Smooth muscle cell (in vitro differentiated cells): ENCODE data around the gene ATP6V0A1. TPM values are rescaled to one million over a fixed set of nuclear protein-coding genes. Genes with fewer than 3 reads are reported as not detected.
A peak's percentile ranks its signal among the peaks of the same experiment; 100 is the strongest.

Source experiments
- DNase-seq: peaks from one replicate; lab custom pipeline; 2025; ENCODE audit not compliant: unreplicated experiment; lab: John Stamatoyannopoulos, UW
- H2AFZ ChIP-seq: fragments of 200-600 bp; sonication (generic); 2 replicates; pipeline ENCODE4 v1.6.0; 2016; ENCODE audit warnings: antibody characterized with exemption, low read depth, mild to moderate bottlenecking
- H3F3A ChIP-seq: fragments of 200-600 bp; sonication (generic); 2 replicates; pipeline ENCODE4 v1.6.0; 2017; ENCODE audit warnings: antibody characterized with exemption, low read depth
- H3K27ac ChIP-seq: fragments of 200-600 bp; sonication (generic); 2 replicates; pipeline ENCODE4 v1.5.1; 2016; ENCODE audit warnings: low read depth, mild to moderate bottlenecking
- H3K27me3 ChIP-seq: fragments of 200-600 bp; sonication (generic); 2 replicates; pipeline ENCODE4 v1.6.1; 2016; ENCODE audit warnings: low read depth, mild to moderate bottlenecking
- H3K36me3 ChIP-seq: fragments of 200-600 bp; sonication (generic); 2 replicates; pipeline ENCODE4 v1.5.1; 2016; ENCODE audit warnings: low read depth
- H3K4me1 ChIP-seq: fragments of 200-600 bp; sonication (generic); 2 replicates; pipeline ENCODE4 v1.5.1; 2016; ENCODE audit warnings: low read depth
- H3K4me2 ChIP-seq: fragments of 200-600 bp; sonication (generic); 2 replicates; pipeline ENCODE4 v1.6.0; 2016; ENCODE audit warnings: mild to moderate bottlenecking
- H3K4me3 ChIP-seq: fragments of 200-600 bp; sonication (generic); 2 replicates; pipeline ENCODE4 v1.5.1; 2016; ENCODE audit warnings: mild to moderate bottlenecking
- H3K79me2 ChIP-seq: fragments of 200-600 bp; sonication (generic); 2 replicates; pipeline ENCODE4 v1.6.0; 2016; ENCODE audit warnings: low read depth, mild to moderate bottlenecking
- H3K9ac ChIP-seq: fragments of 200-600 bp; sonication (generic); 2 replicates; pipeline ENCODE4 v1.6.0; 2016; ENCODE audit warnings: low read depth
- H3K9me3 ChIP-seq: fragments of 200-600 bp; sonication (generic); replicated peaks from 2 replicates; pipeline ENCODE4 v1.5.1; 2016; ENCODE audit warnings: low read depth
- H4K20me1 ChIP-seq: fragments of 200-600 bp; sonication (generic); 2 replicates; pipeline ENCODE4 v1.6.0; 2016; ENCODE audit warnings: low read depth
- WGBS: methylation state at CpG from one replicate; pipeline ENCODE4 v1.1.7; 2016; ENCODE audit warnings: low lambda C conversion rate; 5-methylcytosine and 5-hydroxymethylcytosine counted together
- polyA plus RNA-seq: library from polyadenylated mRNA; unstranded; fragments of >200 nt; fragmentation: Nextera tagmentation; extraction: Ambion mirVana; gene quantifications from 2 replicates; pipeline ENCODE4 v1.2.1, GENCODE V29; 2016
- total RNA-seq: library from RNA; depleted of rRNA; stranded (reverse); fragments of >200 nt; gene quantifications from 2 replicates; pipeline ENCODE4 v1.2.3, GENCODE V29; 2014
- TF ChIP-seq, protein P1 (sequence below): fragments of 200-600 bp; sonication (generic); IDR thresholded peaks from 2 replicates; pipeline ENCODE4 v1.5.1; 2017; ENCODE audit warnings: borderline replicate concordance, mild to moderate bottlenecking, antibody characterized with exemption; ENCODE audit not compliant: insufficient read depth, poor library complexity, severe bottlenecking

ATP6V0A1 gene
- total and polyA plus RNA-seq, 2 experiments from 2014 or later: 27.3 to 54.7 TPM

DNA sequence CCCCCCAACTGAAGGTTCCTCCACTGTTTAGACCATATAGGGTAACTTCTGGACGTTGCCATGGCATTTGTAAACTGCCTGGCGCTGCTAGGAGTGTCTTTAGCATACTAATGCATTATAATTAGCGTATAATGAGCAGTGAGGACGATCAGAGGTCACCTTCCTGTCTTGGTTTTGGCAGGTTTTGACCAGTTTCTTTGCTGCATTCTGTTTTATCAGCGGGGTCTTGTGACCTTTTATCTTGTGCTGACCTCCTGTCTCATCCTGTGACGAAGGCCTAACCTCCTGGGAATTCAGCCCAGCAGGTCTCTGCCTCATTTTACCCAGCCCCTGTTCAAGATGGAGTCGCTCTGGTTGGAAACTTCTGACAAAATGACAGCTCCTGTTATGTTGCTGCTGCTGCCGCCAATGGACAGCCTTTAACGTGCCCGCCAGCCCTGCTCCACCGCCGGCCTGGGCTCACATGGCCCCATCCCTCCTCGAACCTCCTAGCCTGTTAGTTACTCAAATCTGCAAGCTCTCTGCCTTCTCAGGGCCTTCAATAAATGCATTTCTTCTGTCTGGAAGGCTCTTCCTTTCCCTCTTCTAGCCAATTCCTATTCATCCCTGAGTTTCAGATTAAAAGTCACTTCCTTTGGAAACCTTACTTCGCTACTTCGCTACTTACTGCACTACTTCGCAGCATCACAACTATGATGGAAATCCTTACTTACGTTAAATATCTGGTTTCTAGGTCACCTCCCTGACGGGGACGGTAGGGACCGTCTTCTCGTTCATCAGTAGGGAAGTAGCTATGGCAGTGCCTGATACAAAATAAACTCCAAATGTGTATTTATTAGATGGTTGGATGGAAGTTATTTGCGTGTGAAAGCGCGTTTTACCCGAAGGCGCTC lies 76.7 kb downstream of the ATP6V0A1 start:
- H3K4me2 ChIP-seq: peak overlapping the region; percentile 85
- DNase-seq: no peak
- peak overlapping the region; percentile 69 for H2AFZ ChIP-seq
- 56% methylated on average over 26 of the region's 26 CpGs for WGBS
- peak overlapping the region; percentile 65 for H3K4me3 ChIP-seq
- H3K27me3 ChIP-seq: no peaks in the 10 kb centered on the region
- H3K36me3 ChIP-seq: no peaks in the 10 kb centered on the region
- peaks cover 5% of the 10 kb centered on the region for H3K79me2 ChIP-seq
- no peaks in the 10 kb centered on the region for H3K9me3 ChIP-seq
- peak overlapping the region; percentile 36 for H3K27ac ChIP-seq
- peaks cover 12% of the 10 kb centered on the region for H3F3A ChIP-seq
- no peaks in the 10 kb centered on the region for H4K20me1 ChIP-seq
- H3K4me1 ChIP-seq: no peaks in the 10 kb centered on the region
- no peak overlapping the region for H3K9ac ChIP-seq
- TF ChIP-seq, protein P1, sequence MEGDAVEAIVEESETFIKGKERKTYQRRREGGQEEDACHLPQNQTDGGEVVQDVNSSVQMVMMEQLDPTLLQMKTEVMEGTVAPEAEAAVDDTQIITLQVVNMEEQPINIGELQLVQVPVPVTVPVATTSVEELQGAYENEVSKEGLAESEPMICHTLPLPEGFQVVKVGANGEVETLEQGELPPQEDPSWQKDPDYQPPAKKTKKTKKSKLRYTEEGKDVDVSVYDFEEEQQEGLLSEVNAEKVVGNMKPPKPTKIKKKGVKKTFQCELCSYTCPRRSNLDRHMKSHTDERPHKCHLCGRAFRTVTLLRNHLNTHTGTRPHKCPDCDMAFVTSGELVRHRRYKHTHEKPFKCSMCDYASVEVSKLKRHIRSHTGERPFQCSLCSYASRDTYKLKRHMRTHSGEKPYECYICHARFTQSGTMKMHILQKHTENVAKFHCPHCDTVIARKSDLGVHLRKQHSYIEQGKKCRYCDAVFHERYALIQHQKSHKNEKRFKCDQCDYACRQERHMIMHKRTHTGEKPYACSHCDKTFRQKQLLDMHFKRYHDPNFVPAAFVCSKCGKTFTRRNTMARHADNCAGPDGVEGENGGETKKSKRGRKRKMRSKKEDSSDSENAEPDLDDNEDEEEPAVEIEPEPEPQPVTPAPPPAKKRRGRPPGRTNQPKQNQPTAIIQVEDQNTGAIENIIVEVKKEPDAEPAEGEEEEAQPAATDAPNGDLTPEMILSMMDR: no peak

DNA sequence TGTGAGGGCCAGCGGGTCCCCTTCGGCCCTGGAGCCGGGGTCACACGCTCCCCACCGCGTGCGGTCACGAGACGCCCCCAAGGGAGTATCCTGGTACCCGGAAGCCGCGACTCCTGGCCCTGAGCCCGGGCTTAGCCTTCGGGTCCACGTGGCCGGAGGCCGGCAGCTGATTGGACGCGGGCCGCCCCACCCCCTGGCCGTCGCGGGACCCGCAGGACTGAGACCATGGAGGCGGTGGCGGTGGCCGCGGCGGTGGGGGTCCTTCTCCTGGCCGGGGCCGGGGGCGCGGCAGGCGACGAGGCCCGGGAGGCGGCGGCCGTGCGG lies 77.3 kb downstream of the ATP6V0A1 start, which contains the start of gene NAGLU:
TSS of gene NAGLU (plus strand) at position 194 of the 324 bp plus-strand sequence. CDS start at position 226, 32 bp downstream.
- 2% methylated on average over 22 of the region's 40 CpGs for WGBS
- peaks cover 8% of the 10 kb centered on the region for H3F3A ChIP-seq
- no peaks in the 10 kb centered on the region for H3K27me3 ChIP-seq
- peak within 1 kb of the TSS; percentile 36 for H3K27ac ChIP-seq
- peak within 1 kb of the TSS; percentile 69 for H2AFZ ChIP-seq
- H4K20me1 ChIP-seq: no peaks in the 10 kb centered on the region
- peak within 1 kb of the TSS; percentile 26 for H3K9ac ChIP-seq
- H3K4me3 ChIP-seq: peak within 1 kb of the TSS; percentile 65
- no peaks in the 10 kb centered on the region for H3K4me1 ChIP-seq
- no peaks in the 10 kb centered on the region for H3K9me3 ChIP-seq
- no peaks in the 10 kb centered on the region for H3K36me3 ChIP-seq
- TF ChIP-seq, protein P1: no peak
- peak within 1 kb of the TSS; percentile 85 for H3K4me2 ChIP-seq
- H3K79me2 ChIP-seq: peaks cover 5% of the 10 kb centered on the region
- peak; percentile 73 for DNase-seq

DNA sequence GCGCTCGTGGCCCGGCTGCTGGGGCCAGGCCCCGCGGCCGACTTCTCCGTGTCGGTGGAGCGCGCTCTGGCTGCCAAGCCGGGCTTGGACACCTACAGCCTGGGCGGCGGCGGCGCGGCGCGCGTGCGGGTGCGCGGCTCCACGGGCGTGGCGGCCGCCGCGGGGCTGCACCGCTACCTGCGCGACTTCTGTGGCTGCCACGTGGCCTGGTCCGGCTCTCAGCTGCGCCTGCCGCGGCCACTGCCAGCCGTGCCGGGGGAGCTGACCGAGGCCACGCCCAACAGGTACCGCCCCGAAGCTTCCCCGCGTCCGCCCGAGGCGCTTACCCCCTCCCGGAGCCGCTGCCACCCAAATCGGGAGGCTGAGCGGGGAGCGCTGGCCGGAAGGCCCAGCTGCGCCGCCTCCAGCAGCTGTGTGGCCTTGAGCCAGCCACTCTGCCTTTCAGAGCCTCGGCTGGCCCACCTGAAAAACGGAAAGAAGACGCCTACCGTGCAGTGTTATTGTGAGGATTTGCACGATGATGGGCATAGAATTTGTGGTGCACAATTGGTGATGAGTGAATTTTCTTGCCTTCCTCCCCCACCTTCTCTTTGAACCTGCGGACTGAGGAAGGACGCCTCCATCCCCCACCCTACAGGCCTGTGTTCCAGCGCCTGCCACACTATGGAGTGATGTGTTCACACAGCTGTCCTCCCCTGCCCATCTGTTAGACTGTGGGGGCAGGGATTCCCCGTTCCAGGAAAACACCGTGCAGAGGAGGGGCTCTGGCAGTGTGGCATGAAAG lies 77.9 kb downstream of the ATP6V0A1 start:
- H3K27me3 ChIP-seq: no peaks in the 10 kb centered on the region
- peak overlapping the region; percentile 26 for H3K9ac ChIP-seq
- peak overlapping the region; percentile 85 for H3K4me2 ChIP-seq
- TF ChIP-seq, protein P1: no peak
- H2AFZ ChIP-seq: no peak overlapping the region
- H4K20me1 ChIP-seq: no peaks in the 10 kb centered on the region
- no peaks in the 10 kb centered on the region for H3K36me3 ChIP-seq
- no peaks in the 10 kb centered on the region for H3K9me3 ChIP-seq
- 3% methylated on average over 53 of the region's 65 CpGs for WGBS
- H3K4me1 ChIP-seq: no peaks in the 10 kb centered on the region
- peaks cover 2% of the 10 kb centered on the region for H3F3A ChIP-seq
- H3K79me2 ChIP-seq: peaks cover 5% of the 10 kb centered on the region
- no peak overlapping the region for H3K27ac ChIP-seq
- peak overlapping the region; percentile 65 for H3K4me3 ChIP-seq
- DNase-seq: peak; percentile 72
